ENCODE measurements around the gene GRIK1.

DNA sequence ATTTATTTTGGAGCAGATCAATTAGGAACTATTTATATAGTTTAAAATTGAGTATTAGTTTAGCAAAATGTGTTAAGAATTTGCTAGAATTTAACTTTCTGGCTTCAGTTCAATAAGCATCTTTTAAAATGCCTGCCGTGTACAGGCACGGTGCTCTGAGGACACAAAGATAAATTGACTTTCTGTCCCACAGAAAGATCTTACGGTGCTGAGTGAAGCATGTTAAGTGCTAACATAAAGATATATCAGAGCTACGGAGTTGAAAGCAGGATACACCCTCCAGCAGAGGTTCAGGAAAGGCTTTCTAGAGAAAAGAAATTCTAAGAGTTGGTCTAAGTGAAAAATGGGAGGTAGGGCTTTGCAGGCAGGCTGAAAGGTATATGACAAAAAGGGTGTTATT lies 305.4 kb downstream of the GRIK1 start:
- TF ChIP-seq, protein P1, sequence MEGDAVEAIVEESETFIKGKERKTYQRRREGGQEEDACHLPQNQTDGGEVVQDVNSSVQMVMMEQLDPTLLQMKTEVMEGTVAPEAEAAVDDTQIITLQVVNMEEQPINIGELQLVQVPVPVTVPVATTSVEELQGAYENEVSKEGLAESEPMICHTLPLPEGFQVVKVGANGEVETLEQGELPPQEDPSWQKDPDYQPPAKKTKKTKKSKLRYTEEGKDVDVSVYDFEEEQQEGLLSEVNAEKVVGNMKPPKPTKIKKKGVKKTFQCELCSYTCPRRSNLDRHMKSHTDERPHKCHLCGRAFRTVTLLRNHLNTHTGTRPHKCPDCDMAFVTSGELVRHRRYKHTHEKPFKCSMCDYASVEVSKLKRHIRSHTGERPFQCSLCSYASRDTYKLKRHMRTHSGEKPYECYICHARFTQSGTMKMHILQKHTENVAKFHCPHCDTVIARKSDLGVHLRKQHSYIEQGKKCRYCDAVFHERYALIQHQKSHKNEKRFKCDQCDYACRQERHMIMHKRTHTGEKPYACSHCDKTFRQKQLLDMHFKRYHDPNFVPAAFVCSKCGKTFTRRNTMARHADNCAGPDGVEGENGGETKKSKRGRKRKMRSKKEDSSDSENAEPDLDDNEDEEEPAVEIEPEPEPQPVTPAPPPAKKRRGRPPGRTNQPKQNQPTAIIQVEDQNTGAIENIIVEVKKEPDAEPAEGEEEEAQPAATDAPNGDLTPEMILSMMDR (IDR thresholded peaks at IDR 0.05): no peak
- no peak for TF ChIP-seq POLR2A (IDR thresholded peaks at IDR 0.05)
